Neuronal stem cell (in vitro differentiated cells): ENCODE measurements around the gene ATP6V0D1.

Experiments used
- DNase-seq: peaks from one replicate; pipeline ENCODE4 v3.0.0-alpha.2; 2013; ENCODE audit warnings: low spot score
- H2AFZ ChIP-seq: one replicate; pipeline ENCODE4 v1.6.1; 2013; ENCODE audit warnings: mild to moderate bottlenecking, low read length, inconsistent platforms
- H2AK5ac ChIP-seq: 2 replicates; pipeline ENCODE4 v1.6.1; 2013; ENCODE audit warnings: low read depth, mild to moderate bottlenecking, inconsistent platforms, low read length, moderate library complexity, mixed read lengths
- H2BK120ac ChIP-seq: 2 replicates; pipeline ENCODE4 v1.6.1; 2013; ENCODE audit warnings: low read depth, mild to moderate bottlenecking, inconsistent platforms, low read length, moderate library complexity, mixed read lengths
- H2BK12ac ChIP-seq: one replicate; pipeline ENCODE4 v1.6.1; 2013; ENCODE audit warnings: low read length, inconsistent platforms
- H2BK15ac ChIP-seq: 2 replicates; pipeline ENCODE4 v1.6.1; 2013; ENCODE audit warnings: mild to moderate bottlenecking, low read length, inconsistent platforms, mixed read lengths
- H2BK5ac ChIP-seq: one replicate; pipeline ENCODE4 v1.6.1; 2013; ENCODE audit warnings: inconsistent platforms, mild to moderate bottlenecking, low read length, moderate library complexity
- H3K14ac ChIP-seq: one replicate; pipeline ENCODE4 v1.6.1; 2013; ENCODE audit warnings: low read length, inconsistent platforms
- H3K18ac ChIP-seq: 2 replicates; pipeline ENCODE4 v1.6.1; 2013; ENCODE audit warnings: low read length, inconsistent platforms
- H3K23ac ChIP-seq: 2 replicates; pipeline ENCODE4 v1.6.1; 2013; ENCODE audit warnings: low read depth, mild to moderate bottlenecking, mixed read lengths, low read length, inconsistent platforms; ENCODE audit not compliant: poor library complexity
- H3K27ac ChIP-seq: replicated peaks from 3 replicates; pipeline ENCODE4 v1.5.1; 2013; ENCODE audit warnings: low read length, inconsistent platforms
- H3K27me3 ChIP-seq, 3 experiments: 2 replicates each; pipeline ENCODE4 v1.6.1; 2013; ENCODE audit warnings: low read length in 3 of 3, mild to moderate bottlenecking in 2 of 3, inconsistent platforms in 1 of 3, low read depth in 1 of 3, mixed read lengths in 1 of 3, moderate library complexity in 1 of 3; ENCODE audit not compliant: control insufficient read depth in 3 of 3, insufficient read depth in 3 of 3
- H3K36me3 ChIP-seq, 2 donors: replicated peaks in 1 of 2; 2 replicates each; pipeline ENCODE4 v1.6.1; 2013; ENCODE audit warnings: low read length in 2 of 2; ENCODE audit not compliant: control insufficient read depth in 2 of 2, insufficient read depth in 2 of 2
- H3K4ac ChIP-seq: 2 replicates; pipeline ENCODE4 v1.6.1; 2013; ENCODE audit warnings: inconsistent platforms, mild to moderate bottlenecking, low read length, moderate library complexity
- H3K4me1 ChIP-seq, 2 donors: 1 replicate in 1 of 2; 2 replicates in 1 of 2; pipeline ENCODE4 v1.6.1; 2013; ENCODE audit warnings: low read length in 2 of 2, low read depth in 1 of 2; ENCODE audit not compliant: control insufficient read depth in 2 of 2, insufficient read depth in 1 of 2
- H3K4me2 ChIP-seq: one replicate; pipeline ENCODE4 v1.6.1; 2013; ENCODE audit warnings: mild to moderate bottlenecking, low read length, inconsistent platforms; ENCODE audit not compliant: insufficient read depth, poor library complexity, severe bottlenecking
- H3K4me3 ChIP-seq, 2 donors: 2 replicates each; pipeline ENCODE4 v1.5.1; 2013; ENCODE audit warnings: low read length in 2 of 2, mild to moderate bottlenecking in 2 of 2, inconsistent platforms in 1 of 2, moderate library complexity in 1 of 2
- H3K79me1 ChIP-seq: one replicate; pipeline ENCODE4 v1.6.1; 2013; ENCODE audit warnings: low read depth, mild to moderate bottlenecking, inconsistent platforms, low read length, moderate library complexity
- H3K9ac ChIP-seq: one replicate; pipeline ENCODE4 v1.6.1; 2013; ENCODE audit warnings: mild to moderate bottlenecking, low read depth, low read length, inconsistent platforms; ENCODE audit not compliant: poor library complexity
- H3K9me3 ChIP-seq, 2 donors: replicated peaks in 1 of 2; 2 replicates each; pipeline versions ENCODE3 to v1.6.1; 2013; ENCODE audit warnings: low read length in 2 of 2, mild to moderate bottlenecking in 2 of 2, inconsistent platforms in 1 of 2, low read depth in 1 of 2, mixed read lengths in 1 of 2, moderate library complexity in 1 of 2; ENCODE audit not compliant: control insufficient read depth in 2 of 2, insufficient read depth in 1 of 2
- H4K8ac ChIP-seq: one replicate; pipeline ENCODE4 v1.6.1; 2013; ENCODE audit warnings: low read depth, mild to moderate bottlenecking, inconsistent platforms, low read length, moderate library complexity
- H4K91ac ChIP-seq: one replicate; pipeline ENCODE4 v1.6.1; 2013; ENCODE audit warnings: low read length, low read depth, mild to moderate bottlenecking, inconsistent platforms; ENCODE audit not compliant: poor library complexity
- WGBS, 2 donors: extraction: QIAGEN DNeasy Blood & Tissue Kit; methylation state at CpG; one replicate each; pipeline ENCODE4 v1.1.7; 2013; ENCODE audit warnings: missing lambda C conversion rate in 2 of 2, mixed read lengths in 1 of 2; ENCODE audit not compliant: insufficient read length in 2 of 2, insufficient replicate concordance in 1 of 2; ENCODE audit errors: extremely low coverage in 2 of 2; 5-methylcytosine and 5-hydroxymethylcytosine counted together

ATP6V0D1 gene

DNA sequence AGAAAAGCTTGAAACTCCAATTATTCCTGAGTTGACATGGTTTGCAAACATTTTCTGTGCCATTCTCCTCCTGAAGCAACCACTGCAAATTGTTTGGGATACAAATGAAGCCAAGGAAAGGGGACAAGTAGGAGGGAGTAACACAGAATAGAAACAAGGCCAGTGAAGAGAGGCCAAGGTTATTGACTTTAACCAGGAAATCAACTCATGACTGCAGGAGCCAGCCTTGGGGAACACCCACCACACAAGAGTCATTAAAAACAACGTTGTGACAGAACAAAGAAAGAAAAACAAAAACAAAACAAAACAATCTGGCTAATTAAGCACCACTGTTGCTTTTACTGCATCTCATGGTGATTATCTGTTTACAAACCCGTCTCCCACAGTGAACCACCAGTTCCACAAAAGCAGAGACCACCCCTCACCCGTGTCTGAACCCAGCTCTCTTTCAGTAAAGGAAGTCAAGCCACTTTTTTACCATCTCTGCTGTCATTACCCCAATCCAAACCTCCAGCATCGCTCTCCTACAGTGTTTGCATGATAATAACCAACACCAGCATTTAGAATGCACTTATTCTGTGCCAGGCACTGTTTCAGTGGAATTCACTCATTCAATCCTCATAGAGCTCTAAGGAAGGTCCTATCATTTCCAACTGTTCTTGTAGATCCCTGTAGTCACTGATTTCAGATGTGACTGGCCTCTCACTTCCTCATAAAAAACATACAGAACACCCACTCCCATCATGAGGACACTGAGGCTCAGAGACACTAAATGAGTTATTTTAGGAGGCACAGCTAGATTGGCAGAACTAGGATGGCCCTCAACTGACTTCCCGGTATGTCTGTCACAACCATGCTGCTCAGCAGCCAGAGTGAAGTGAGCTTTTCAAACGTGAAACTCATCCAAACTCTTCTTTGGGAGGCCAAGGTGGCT lies 66.7 kb downstream of the ATP6V0D1 start:
- Histone ChIP-seq H3K14ac (no peak overlapping the region), H3K4me1 (peaks cover 0 to 7% of the 10 kb centered on the region in 2 donors), H4K8ac (no peak overlapping the region), H3K27me3 (no peaks in the 10 kb centered on the region), H2AK5ac (no peak overlapping the region), H2BK12ac (no peak overlapping the region), H4K91ac (no peak overlapping the region), H3K9me3 (no peaks in the 10 kb centered on the region), H2BK5ac (no peak overlapping the region), H3K9ac (no peak overlapping the region), H2AFZ (no peak overlapping the region), H3K4ac (no peak overlapping the region), H3K36me3 (no peaks in the 10 kb centered on the region), H3K79me1 (no peaks in the 10 kb centered on the region), H3K23ac (no peak overlapping the region), H3K4me3 (no peak overlapping the region), H3K4me2 (no peak overlapping the region), H2BK120ac (no peak overlapping the region), H2BK15ac (no peak overlapping the region), H3K27ac (no peak overlapping the region), H3K18ac (no peak overlapping the region)
- no CpG with 5 or more reads among the region's 6 CpGs for WGBS, 2 donors
- no peak for DNase-seq

GRCh38 chr16:67412294-67412693 lies 68.7 kb downstream of the ATP6V0D1 start:
- Histone ChIP-seq H3K14ac (no peak overlapping the region), H2BK12ac (no peak overlapping the region), H3K4me3 (no peak overlapping the region), H3K36me3 (no peaks in the 10 kb centered on the region), H3K79me1 (no peaks in the 10 kb centered on the region), H2BK120ac (no peak overlapping the region), H3K23ac (no peak overlapping the region), H3K4me2 (no peak overlapping the region), H2AFZ (no peak overlapping the region), H4K91ac (no peak overlapping the region), H2AK5ac (no peak overlapping the region), H3K4ac (no peak overlapping the region), H4K8ac (no peak overlapping the region), H3K27me3 (no peaks in the 10 kb centered on the region), H3K18ac (no peak overlapping the region), H3K27ac (no peak overlapping the region), H2BK5ac (no peak overlapping the region), H2BK15ac (no peak overlapping the region), H3K4me1 (peaks cover 0 to 6% of the 10 kb centered on the region in 2 donors), H3K9me3 (no peaks in the 10 kb centered on the region), H3K9ac (no peak overlapping the region)
- DNase-seq = no peak
- no CpG with 5 or more reads among the region's 2 CpGs for WGBS, 2 donors

DNA sequence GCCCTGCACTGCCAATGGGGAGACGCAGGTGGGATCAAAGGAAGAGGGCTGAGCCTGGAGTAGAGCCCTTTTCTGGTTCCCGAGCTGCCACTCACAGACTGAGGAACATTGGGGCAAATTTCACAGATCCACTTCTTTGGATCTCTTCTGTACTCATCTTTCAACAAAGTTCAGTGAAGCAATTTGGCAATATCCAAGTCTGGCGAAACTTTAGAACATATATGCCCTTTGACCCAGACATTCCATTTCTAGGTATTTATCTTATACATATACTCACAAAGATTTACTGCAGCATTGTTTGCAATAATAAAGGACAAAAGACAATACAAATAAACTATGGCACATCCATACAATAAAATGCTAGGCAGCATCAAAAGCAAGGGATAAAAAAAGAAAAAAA lies 69.6 kb downstream of the ATP6V0D1 start:
- Histone ChIP-seq H3K4ac (no peak overlapping the region), H3K14ac (no peak overlapping the region), H3K27ac (no peak overlapping the region), H3K9ac (no peak overlapping the region), H3K23ac (no peak overlapping the region), H3K36me3 (no peaks in the 10 kb centered on the region), H2BK15ac (no peak overlapping the region), H3K4me3 (no peak overlapping the region), H2BK5ac (no peak overlapping the region), H4K8ac (no peak overlapping the region), H2BK120ac (no peak overlapping the region), H3K27me3 (no peaks in the 10 kb centered on the region), H3K79me1 (no peaks in the 10 kb centered on the region), H3K9me3 (no peaks in the 10 kb centered on the region), H3K4me2 (no peak overlapping the region), H3K4me1 (peaks cover 0 to 8% of the 10 kb centered on the region in 2 donors), H2AK5ac (no peak overlapping the region), H3K18ac (no peak overlapping the region), H4K91ac (no peak overlapping the region), H2AFZ (no peak overlapping the region), H2BK12ac (no peak overlapping the region)
- WGBS, 2 donors = no CpG with 5 or more reads among the region's 3 CpGs
- DNase-seq = no peak

DNA sequence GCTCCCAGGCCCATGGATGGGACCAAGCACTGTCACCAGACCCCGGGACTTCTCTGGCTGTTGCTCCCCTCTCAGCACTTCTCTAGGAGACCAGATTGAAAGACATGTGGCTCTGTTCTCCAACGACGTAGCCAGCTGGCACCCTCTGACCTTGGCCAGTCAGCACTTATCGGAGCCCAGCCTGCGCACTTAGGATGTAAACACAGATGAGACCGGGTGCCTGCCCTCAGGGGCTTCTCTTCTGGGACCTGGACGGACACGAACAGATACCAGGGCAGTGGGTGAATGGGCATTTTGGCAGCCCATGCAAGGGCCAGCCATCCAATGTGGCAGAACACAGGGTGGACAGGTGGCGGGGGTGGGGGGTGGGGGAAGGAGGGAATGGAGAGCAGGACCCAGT lies 71.3 kb downstream of the ATP6V0D1 start:
- Histone ChIP-seq H3K23ac (no peak overlapping the region), H2AK5ac (no peak overlapping the region), H3K27me3 (no peaks in the 10 kb centered on the region), H3K4ac (no peak overlapping the region), H2BK12ac (no peak overlapping the region), H3K4me2 (no peak overlapping the region), H3K27ac (no peak overlapping the region), H2BK15ac (no peak overlapping the region), H3K4me1 (peaks cover 0 to 4% of the 10 kb centered on the region in 2 donors), H4K91ac (no peak overlapping the region), H3K9me3 (no peaks in the 10 kb centered on the region), H4K8ac (no peak overlapping the region), H3K9ac (no peak overlapping the region), H2AFZ (no peak overlapping the region), H3K14ac (no peak overlapping the region), H2BK120ac (no peak overlapping the region), H2BK5ac (no peak overlapping the region), H3K4me3 (no peak overlapping the region), H3K36me3 (no peaks in the 10 kb centered on the region), H3K18ac (no peak overlapping the region), H3K79me1 (no peaks in the 10 kb centered on the region)
- no CpG with 5 or more reads among the region's 9 CpGs for WGBS, 2 donors
- no peak for DNase-seq
